Neural progenitor cell (in vitro differentiated cells): ENCODE data around the gene SHE. TPM values are rescaled to one million over a fixed set of nuclear protein-coding genes. Genes with fewer than 3 reads are reported as not detected.

Experiments used
- DNase-seq: peaks from one replicate; pipeline ENCODE4 v3.0.0-alpha.2; 2016; ENCODE audit warnings: low spot score
- H2AFZ ChIP-seq: fragments of 200-600 bp; sonication (generic); replicated peaks from 2 replicates; pipeline ENCODE4 v1.6.1; 2016; ENCODE audit warnings: antibody characterized with exemption
- H3F3A ChIP-seq: fragments of 200-600 bp; sonication (generic); 2 replicates; pipeline ENCODE4 v1.6.1; 2016; ENCODE audit warnings: antibody characterized with exemption, low read depth
- H3K27ac ChIP-seq: fragments of 200-600 bp; sonication (generic); 2 replicates; pipeline ENCODE4 v1.5.1; 2016; ENCODE audit warnings: mild to moderate bottlenecking
- H3K27me3 ChIP-seq: fragments of 200-600 bp; sonication (generic); 2 replicates; pipeline ENCODE4 v1.6.1; 2016; ENCODE audit warnings: mild to moderate bottlenecking, moderate library complexity
- H3K36me3 ChIP-seq: fragments of 200-600 bp; sonication (generic); 2 replicates; pipeline ENCODE4 v1.5.1; 2016
- H3K4me1 ChIP-seq: fragments of 200-600 bp; sonication (generic); 2 replicates; pipeline ENCODE4 v1.6.1; 2016; ENCODE audit warnings: mixed run types
- H3K4me2 ChIP-seq: fragments of 200-600 bp; sonication (generic); 2 replicates; pipeline ENCODE4 v1.6.1; 2016
- H3K4me3 ChIP-seq: fragments of 200-600 bp; sonication (generic); 2 replicates; pipeline ENCODE4 v1.5.1; 2016
- H3K79me2 ChIP-seq: fragments of 200-600 bp; sonication (generic); 2 replicates; pipeline ENCODE4 v1.6.1; 2016; ENCODE audit warnings: low read depth
- H3K9ac ChIP-seq: fragments of 200-600 bp; sonication (generic); 2 replicates; pipeline ENCODE4 v1.6.1; 2016
- H3K9me3 ChIP-seq: fragments of 200-600 bp; sonication (generic); 2 replicates; pipeline ENCODE4 v1.5.1; 2016; ENCODE audit warnings: low read depth
- H4K20me1 ChIP-seq: fragments of 200-600 bp; sonication (generic); 2 replicates; pipeline ENCODE4 v1.6.1; 2016; ENCODE audit warnings: low read depth
- H3K27ac Mint-ChIP-seq: 3 replicates; pipeline ENCODE4 v1.8.0; 2021; ENCODE audit warnings: mixed read lengths
- H3K27me3 Mint-ChIP-seq: 2 replicates; pipeline ENCODE4 v1.8.0; 2022; ENCODE audit warnings: low read depth, mild to moderate bottlenecking, inconsistent platforms, moderate library complexity, mixed read lengths; ENCODE audit not compliant: insufficient read depth
- H3K36me3 Mint-ChIP-seq: 3 replicates; pipeline ENCODE4 v1.8.0; 2021; ENCODE audit warnings: mixed read lengths
- H3K4me1 Mint-ChIP-seq: 3 replicates; pipeline ENCODE4 v1.8.0; 2021; ENCODE audit warnings: mixed read lengths
- H3K4me3 Mint-ChIP-seq: 3 replicates; pipeline ENCODE4 v1.8.0; 2021; ENCODE audit warnings: mild to moderate bottlenecking, moderate library complexity, mixed read lengths
- H3K9me3 Mint-ChIP-seq: 3 replicates; pipeline ENCODE4 v1.8.0; 2020; ENCODE audit warnings: mixed read lengths
- CTCF ChIP-seq: fragments of 200-600 bp; sonication (generic); IDR thresholded peaks from 2 replicates; pipeline ENCODE4 v1.5.1; 2017; ENCODE audit warnings: antibody characterized with exemption, mild to moderate bottlenecking
- EZH2 ChIP-seq: fragments of 200-600 bp; sonication (generic); IDR thresholded peaks from 2 replicates; pipeline ENCODE4 v1.6.1; 2017; ENCODE audit warnings: antibody characterized with exemption, mild to moderate bottlenecking, moderate library complexity
- EZH2phosphoT487 ChIP-seq: fragments of 200-600 bp; sonication (generic); IDR thresholded peaks from 2 replicates; pipeline ENCODE4 v1.6.1; 2017; ENCODE audit warnings: antibody characterized with exemption
- total RNA-seq: library from RNA; depleted of rRNA; stranded (reverse); fragments of >200 nt; gene quantifications from 2 replicates; pipeline ENCODE4 v1.2.3, GENCODE V29; 2015; ENCODE audit warnings: low replicate concordance

The SHE gene
- total RNA-seq, 1 donor from 2014 or later: 0.04 TPM

- no peak overlapping the region for H3K4me2 ChIP-seq
- H3K4me3 ChIP-seq: no peak overlapping the region
- H3K27me3 Mint-ChIP-seq: peaks cover 8% of the 10 kb centered on the region
- TF ChIP-seq EZH2phosphoT487 (no peak), EZH2 (no peak), CTCF (no peak)
- H3F3A ChIP-seq: peaks cover 7% of the 10 kb centered on the region
- H3K36me3 ChIP-seq: no peaks in the 10 kb centered on the region
- no peak overlapping the region for H2AFZ ChIP-seq
- H3K27me3 ChIP-seq: no peaks in the 10 kb centered on the region
- no peak overlapping the region for H3K27ac Mint-ChIP-seq
- H3K9me3 ChIP-seq: no peaks in the 10 kb centered on the region
- H3K79me2 ChIP-seq: no peaks in the 10 kb centered on the region
- H3K9ac ChIP-seq: no peak overlapping the region
- no peaks in the 10 kb centered on the region for H3K9me3 Mint-ChIP-seq
- peak; percentile 68 for DNase-seq
- no peaks in the 10 kb centered on the region for H3K36me3 Mint-ChIP-seq
- H4K20me1 ChIP-seq: no peaks in the 10 kb centered on the region
- peaks cover 4% of the 10 kb centered on the region for H3K4me1 ChIP-seq
- no peak overlapping the region for H3K4me3 Mint-ChIP-seq
- no peak overlapping the region for H3K27ac ChIP-seq
- peaks cover 15% of the 10 kb centered on the region for H3K4me1 Mint-ChIP-seq
These were observed 21.2 kb downstream of the SHE start for GRCh38 chr1:154481053-154481452.

GRCh38 chr1:154479764-154480421, 22.3 kb downstream of the SHE start:
- Histone ChIP-seq H3K9me3 (no peaks in the 10 kb centered on the region), H2AFZ (no peak overlapping the region), H3K4me3 (no peak overlapping the region), H3K9ac (no peak overlapping the region), H3K79me2 (no peaks in the 10 kb centered on the region), H3K36me3 (no peaks in the 10 kb centered on the region), H3K27me3 (no peaks in the 10 kb centered on the region), H4K20me1 (no peaks in the 10 kb centered on the region), H3F3A (peaks cover 7% of the 10 kb centered on the region), H3K4me1 (peaks cover 4% of the 10 kb centered on the region), H3K27ac (no peak overlapping the region), H3K4me2 (no peak overlapping the region)
- peak; percentile 97 for TF ChIP-seq CTCF
- TF ChIP-seq EZH2: no peak
- no peak for TF ChIP-seq EZH2phosphoT487
- peak; percentile 72 for DNase-seq
- H3K27me3 Mint-ChIP-seq: peaks cover 9% of the 10 kb centered on the region
- H3K36me3 Mint-ChIP-seq: no peaks in the 10 kb centered on the region
- H3K9me3 Mint-ChIP-seq: no peaks in the 10 kb centered on the region
- no peak overlapping the region for H3K27ac Mint-ChIP-seq
- no peak overlapping the region for H3K4me3 Mint-ChIP-seq
- H3K4me1 Mint-ChIP-seq: peaks cover 15% of the 10 kb centered on the region

GRCh38 chr1:154478639-154479038, 23.6 kb downstream of the SHE start:
- H3K4me1 ChIP-seq: peaks cover 4% of the 10 kb centered on the region
- Mint-ChIP-seq H3K27me3 (peaks cover 7% of the 10 kb centered on the region), H3K4me1 (peaks cover 15% of the 10 kb centered on the region), H3K9me3 (no peaks in the 10 kb centered on the region), H3K27ac (no peak overlapping the region), H3K4me3 (no peak overlapping the region), H3K36me3 (no peaks in the 10 kb centered on the region)
- H4K20me1 ChIP-seq: no peaks in the 10 kb centered on the region
- no peak for TF ChIP-seq EZH2
- no peak for TF ChIP-seq CTCF
- TF ChIP-seq EZH2phosphoT487: no peak
- H2AFZ ChIP-seq: no peak overlapping the region
- no peaks in the 10 kb centered on the region for H3K36me3 ChIP-seq
- H3K9me3 ChIP-seq: no peaks in the 10 kb centered on the region
- no peak for DNase-seq
- no peak overlapping the region for H3K4me3 ChIP-seq
- H3K27me3 ChIP-seq: no peaks in the 10 kb centered on the region
- peaks cover 7% of the 10 kb centered on the region for H3F3A ChIP-seq
- H3K4me2 ChIP-seq: no peak overlapping the region
- H3K9ac ChIP-seq: no peak overlapping the region
- H3K27ac ChIP-seq: no peak overlapping the region
- no peaks in the 10 kb centered on the region for H3K79me2 ChIP-seq
